ENCODE measurements around the gene THOC2.
"Not testable (repeated sequence)": the region's sequence is repeated elsewhere in the genome, so short reads cannot be mapped to it uniquely, and the experiment has no call there.

THOC2 gene

GRCh38 chrX:123731987-123732669 is 724 bp downstream of the THOC2 start:
- no peak for DNase-seq (ENCODE audit: low read depth)
- TF ChIP-seq, protein P1, sequence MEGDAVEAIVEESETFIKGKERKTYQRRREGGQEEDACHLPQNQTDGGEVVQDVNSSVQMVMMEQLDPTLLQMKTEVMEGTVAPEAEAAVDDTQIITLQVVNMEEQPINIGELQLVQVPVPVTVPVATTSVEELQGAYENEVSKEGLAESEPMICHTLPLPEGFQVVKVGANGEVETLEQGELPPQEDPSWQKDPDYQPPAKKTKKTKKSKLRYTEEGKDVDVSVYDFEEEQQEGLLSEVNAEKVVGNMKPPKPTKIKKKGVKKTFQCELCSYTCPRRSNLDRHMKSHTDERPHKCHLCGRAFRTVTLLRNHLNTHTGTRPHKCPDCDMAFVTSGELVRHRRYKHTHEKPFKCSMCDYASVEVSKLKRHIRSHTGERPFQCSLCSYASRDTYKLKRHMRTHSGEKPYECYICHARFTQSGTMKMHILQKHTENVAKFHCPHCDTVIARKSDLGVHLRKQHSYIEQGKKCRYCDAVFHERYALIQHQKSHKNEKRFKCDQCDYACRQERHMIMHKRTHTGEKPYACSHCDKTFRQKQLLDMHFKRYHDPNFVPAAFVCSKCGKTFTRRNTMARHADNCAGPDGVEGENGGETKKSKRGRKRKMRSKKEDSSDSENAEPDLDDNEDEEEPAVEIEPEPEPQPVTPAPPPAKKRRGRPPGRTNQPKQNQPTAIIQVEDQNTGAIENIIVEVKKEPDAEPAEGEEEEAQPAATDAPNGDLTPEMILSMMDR (conservative IDR thresholded peaks at IDR 0.05; ENCODE audit: low read length): no peak
- H3K4me3 ChIP-seq (ENCODE audit: low read length): peak overlapping the region; percentile 80

- no peak for DNase-seq (ENCODE audit: low read depth)
- TF ChIP-seq, protein P1 (conservative IDR thresholded peaks at IDR 0.05; ENCODE audit: low read length): no peak
- peak overlapping the region; percentile 80 for H3K4me3 ChIP-seq (ENCODE audit: low read length)
Measured at GRCh38 chrX:123731258-123731986, 1.4 kb downstream of the THOC2 start.

- DNase-seq (ENCODE audit: low read depth): no peak
- TF ChIP-seq, protein P1 (conservative IDR thresholded peaks at IDR 0.05; ENCODE audit: low read length): no peak
- H3K4me3 ChIP-seq (ENCODE audit: low read length): no peak overlapping the region
Measured at GRCh38 chrX:123728554-123728953, 4.3 kb downstream of the THOC2 start.

DNA sequence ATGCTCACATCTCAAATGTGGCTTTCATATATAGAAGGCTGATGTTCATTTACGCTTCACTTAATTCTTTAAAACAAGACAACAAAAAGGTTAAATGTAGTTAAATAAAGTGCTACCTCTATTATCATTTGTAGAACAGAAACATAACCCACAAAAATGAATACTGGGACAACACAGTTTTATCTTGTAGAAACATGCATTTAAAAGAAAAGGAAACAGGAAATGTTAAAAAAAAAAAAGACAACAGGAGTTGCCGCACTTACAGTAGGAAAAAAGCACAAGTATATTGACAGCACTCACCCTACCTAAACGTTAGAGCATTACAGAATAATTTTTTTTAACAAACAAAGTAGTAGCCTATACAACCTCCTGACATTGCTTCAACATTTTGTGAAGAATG is 4.8 kb downstream of the THOC2 start:
- no peak for DNase-seq (ENCODE audit: low read depth)
- TF ChIP-seq, protein P1 (conservative IDR thresholded peaks at IDR 0.05; ENCODE audit: low read length): no peak
- no peak overlapping the region for H3K4me3 ChIP-seq (ENCODE audit: low read length)

DNA sequence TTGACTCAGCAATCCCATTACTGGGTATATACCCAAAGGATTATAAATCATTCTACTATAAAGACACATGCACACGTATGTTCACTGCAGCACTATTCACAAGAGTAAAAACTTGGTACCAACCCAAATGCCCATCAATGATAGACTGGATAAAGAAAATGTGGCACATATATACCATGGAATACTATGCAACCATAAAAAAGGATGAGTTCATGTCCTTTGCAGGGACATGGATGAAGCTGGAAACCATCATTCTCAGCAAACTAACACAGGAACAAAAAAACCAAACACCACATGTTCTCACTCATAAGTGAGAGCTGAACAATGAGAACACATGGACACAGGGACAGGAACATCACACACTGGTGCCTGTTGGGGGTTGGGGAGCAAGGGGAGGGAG is 10.7 kb downstream of the THOC2 start:
- DNase-seq (ENCODE audit: low read depth); H3K4me3 ChIP-seq (ENCODE audit: low read length): not testable (repeated sequence)

DNA sequence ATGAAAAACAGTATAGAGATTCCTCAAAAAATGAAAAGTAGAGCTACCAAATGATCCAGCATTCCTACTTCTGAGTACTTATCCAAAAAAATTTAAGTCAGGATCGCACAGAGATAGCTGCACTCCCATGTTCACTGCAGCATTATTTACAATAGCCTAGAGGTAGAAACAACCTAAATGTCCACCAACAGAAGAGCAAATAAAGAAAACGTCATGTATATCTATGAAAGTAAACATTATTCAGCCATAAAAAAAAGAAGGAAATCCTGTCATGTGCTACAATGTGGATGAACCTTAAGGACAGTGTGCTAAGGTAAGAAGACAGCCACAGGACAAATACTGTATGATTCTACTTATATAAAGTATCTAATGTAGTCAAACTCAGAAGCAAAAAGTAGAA is 12.4 kb downstream of the THOC2 start:
- DNase-seq (ENCODE audit: low read depth): no peak
- TF ChIP-seq, protein P1 (conservative IDR thresholded peaks at IDR 0.05; ENCODE audit: low read length): no peak
- no peak overlapping the region for H3K4me3 ChIP-seq (ENCODE audit: low read length)

DNA sequence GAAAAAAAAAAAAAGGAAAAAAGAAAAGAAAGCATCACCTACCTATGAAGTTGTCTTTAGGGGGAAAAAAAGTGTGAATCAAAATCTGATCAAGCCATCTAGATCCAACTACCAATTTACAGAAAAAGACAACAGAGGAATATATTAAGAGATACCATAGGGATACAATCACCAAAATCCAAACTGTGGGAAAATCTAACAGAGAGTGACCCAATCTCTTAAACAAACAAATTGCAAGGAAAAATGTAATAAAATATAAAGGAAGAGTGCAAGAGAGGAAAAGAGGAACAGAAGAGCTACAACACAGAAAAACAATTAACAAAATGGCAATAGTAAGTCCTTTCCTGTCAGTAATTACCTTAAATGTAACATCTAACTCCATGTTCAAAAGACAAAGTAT is 19.0 kb downstream of the THOC2 start:
- DNase-seq (ENCODE audit: low read depth): no peak
- no peak overlapping the region for H3K4me3 ChIP-seq (ENCODE audit: low read length)
- TF ChIP-seq, protein P1 (conservative IDR thresholded peaks at IDR 0.05; ENCODE audit: low read length): no peak

Data from AG10803 (cell line).